Measurements from ENCODE around the gene TRPV2. TPM values are rescaled to one million over a fixed set of nuclear protein-coding genes. Genes with fewer than 3 reads are reported as not detected.

The TRPV2 gene
- total and polyA plus RNA-seq, 9 of the 15 experiments (the other 6 are each of a cell fraction or from before 2014, with no cell fraction given): 10.0 to 97.5 (median 30.3) TPM

GRCh38 chr17:16438557-16439302 lies 23.4 kb downstream of the TRPV2 start (continued):
- TF ChIP-seq PKNOX1 (IDR thresholded peaks at IDR 0.05) (peak; percentile 98), SIX5 (IDR thresholded peaks at IDR 0.05; ENCODE audit: borderline replicate concordance in 1 of 2, insufficient read depth in 1 of 2, low read depth in 1 of 2, low read length in 2 of 2) (peak; percentile 44 to 68), NEUROD1 (IDR thresholded peaks at IDR 0.05; ENCODE audit: borderline replicate concordance, low read depth, low read length, partially characterized antibody) (peak; percentile 62), MEF2D (tag; conservative IDR thresholded peaks at IDR 0.05; ENCODE audit: low read depth) (no peak), ZNF253 (CRISPR knock-in tag; conservative IDR thresholded peaks at IDR 0.05) (peak; percentile 73; the same call in 1 of the 2 replicates), TFAP4 (CRISPR knock-in tag; IDR thresholded peaks at IDR 0.05; ENCODE audit: borderline replicate concordance) (peak; percentile 71; the same call in 1 of the 2 replicates), SUPT5H (IDR thresholded peaks at IDR 0.05) (peak; percentile 97), TCF3 (CRISPR knock-in tag; IDR thresholded peaks at IDR 0.05) (0 out of 2 replicates have a peak, but pooled peaks have one; percentile 15), ADNP (tag; IDR thresholded peaks at IDR 0.05) (no peak), CCNT2 (IDR thresholded peaks at IDR 0.05; ENCODE audit: borderline replicate concordance, extremely low read depth, insufficient read length, low read depth, low read length) (peak; percentile 26), THAP12 (CRISPR knock-in tag; IDR thresholded peaks at IDR 0.05) (peak; percentile 60; the same call in 1 of the 2 replicates), MTA3 (IDR thresholded peaks at IDR 0.05; ENCODE audit: borderline replicate concordance) (peak; percentile 93), USF1 (CRISPR knock-in tag; IDR thresholded peaks at IDR 0.05) (peak; percentile 91), DDX20 (tag; IDR thresholded peaks at IDR 0.05; ENCODE audit: low read depth) (no peak), NR2C1 (IDR thresholded peaks at IDR 0.05) (no peak), NR2C1 (tag; IDR thresholded peaks at IDR 0.05) (peak; percentile 52), RBBP5 (IDR thresholded peaks at IDR 0.05; ENCODE audit: borderline replicate concordance, insufficient read depth, low read length, poor library complexity, severe bottlenecking) (peak; percentile 71), RFX5 (IDR thresholded peaks at IDR 0.05; ENCODE audit: low read depth, low read length) (peak; percentile 20; the same call in 1 of the 2 replicates), ZFX (CRISPR knock-in tag; IDR thresholded peaks at IDR 0.05) (peak; percentile 55), FOXK2 (conservative IDR thresholded peaks at IDR 0.05 in 1 of 2, IDR thresholded peaks at IDR 0.05 in 1 of 2; ENCODE audit: low read depth in 2 of 2) (peak; percentile 92 to 99), MXI1 (IDR thresholded peaks at IDR 0.05; ENCODE audit: low read depth, low read length) (peak; percentile 8)
